Measurements from ENCODE around the gene IL15RA.

DNA sequence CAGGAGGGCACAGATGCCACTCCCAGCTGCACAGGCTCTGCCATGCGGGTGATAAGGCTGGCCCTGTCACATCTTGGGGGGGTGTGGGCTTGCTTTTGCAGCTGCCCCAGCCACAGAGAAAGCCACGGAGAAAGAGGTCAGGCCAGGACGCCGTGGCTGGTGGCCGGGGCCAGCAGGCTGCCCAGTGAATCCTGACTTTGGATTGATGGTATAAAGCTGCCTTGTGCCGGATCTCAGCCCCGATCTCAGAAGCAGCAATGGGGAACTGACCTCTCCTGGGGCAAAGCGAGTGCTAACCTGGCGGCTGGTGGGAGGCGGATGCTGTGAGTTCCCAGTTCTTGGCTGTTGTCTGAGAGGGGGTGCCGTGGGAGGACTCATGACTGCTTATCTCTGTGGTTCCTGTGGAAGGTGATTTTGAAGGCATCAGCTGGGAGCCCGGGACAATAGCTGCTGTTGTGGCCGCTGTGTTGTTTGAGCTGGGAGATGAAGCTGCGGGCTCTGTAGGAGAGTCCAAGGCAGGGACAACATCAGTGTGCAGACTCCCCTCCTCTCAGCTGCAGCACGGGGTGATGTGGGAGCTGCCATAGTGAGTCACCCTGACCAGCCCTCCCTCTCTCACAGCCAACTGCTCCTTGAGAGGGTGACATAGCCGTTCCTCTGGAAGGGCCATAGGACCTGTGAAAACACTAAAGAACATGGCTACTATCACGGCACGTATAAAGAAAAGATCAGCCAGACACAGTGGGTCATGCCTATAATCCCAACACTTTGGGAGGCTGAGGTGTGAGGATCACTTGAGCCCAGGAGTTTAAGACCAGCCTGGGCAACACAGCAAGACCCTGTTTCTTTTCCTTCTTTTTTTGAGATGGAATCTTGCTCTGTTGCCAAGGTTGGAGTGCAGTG lies 17.0 kb downstream of the IL15RA start:
- TF ChIP-seq, protein P1, sequence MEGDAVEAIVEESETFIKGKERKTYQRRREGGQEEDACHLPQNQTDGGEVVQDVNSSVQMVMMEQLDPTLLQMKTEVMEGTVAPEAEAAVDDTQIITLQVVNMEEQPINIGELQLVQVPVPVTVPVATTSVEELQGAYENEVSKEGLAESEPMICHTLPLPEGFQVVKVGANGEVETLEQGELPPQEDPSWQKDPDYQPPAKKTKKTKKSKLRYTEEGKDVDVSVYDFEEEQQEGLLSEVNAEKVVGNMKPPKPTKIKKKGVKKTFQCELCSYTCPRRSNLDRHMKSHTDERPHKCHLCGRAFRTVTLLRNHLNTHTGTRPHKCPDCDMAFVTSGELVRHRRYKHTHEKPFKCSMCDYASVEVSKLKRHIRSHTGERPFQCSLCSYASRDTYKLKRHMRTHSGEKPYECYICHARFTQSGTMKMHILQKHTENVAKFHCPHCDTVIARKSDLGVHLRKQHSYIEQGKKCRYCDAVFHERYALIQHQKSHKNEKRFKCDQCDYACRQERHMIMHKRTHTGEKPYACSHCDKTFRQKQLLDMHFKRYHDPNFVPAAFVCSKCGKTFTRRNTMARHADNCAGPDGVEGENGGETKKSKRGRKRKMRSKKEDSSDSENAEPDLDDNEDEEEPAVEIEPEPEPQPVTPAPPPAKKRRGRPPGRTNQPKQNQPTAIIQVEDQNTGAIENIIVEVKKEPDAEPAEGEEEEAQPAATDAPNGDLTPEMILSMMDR (conservative IDR thresholded peaks at IDR 0.05 in 1 of 2, IDR thresholded peaks at IDR 0.05 in 1 of 2; ENCODE audit: extremely low read depth in 1 of 2, insufficient read depth in 1 of 2, low read depth in 1 of 2, low read length in 2 of 2) = no peak
- no peak for TF ChIP-seq EZH2 (IDR thresholded peaks at IDR 0.05; ENCODE audit: borderline replicate concordance, low read length)

Measured in mammary epithelial cell (primary cell).